ENCODE measurements around the gene LRRC4C.

The LRRC4C gene

GRCh38 chr11:41323446-41323845 lies 136.0 kb downstream of the LRRC4C start:
- no peak for DNase-seq

GRCh38 chr11:41320653-41321052 lies 138.8 kb downstream of the LRRC4C start:
- no peak for DNase-seq

- DNase-seq, result no peak
Observed at GRCh38 chr11:41320238-41320637, 139.2 kb downstream of the LRRC4C start.

GRCh38 chr11:41319434-41319833 lies 140.0 kb downstream of the LRRC4C start:
- no peak for DNase-seq

- no peak for DNase-seq
Observed at GRCh38 chr11:41316751-41317150, 142.7 kb downstream of the LRRC4C start.

GRCh38 chr11:41313226-41313625 lies 146.2 kb downstream of the LRRC4C start:
- no peak for DNase-seq

GRCh38 chr11:41309716-41310115 lies 149.7 kb downstream of the LRRC4C start:
- DNase-seq, result no peak

- no peak for DNase-seq
Observed at GRCh38 chr11:41309111-41309522, 150.3 kb downstream of the LRRC4C start.

- DNase-seq, result no peak
Observed at GRCh38 chr11:41308286-41308685, 151.2 kb downstream of the LRRC4C start.

- no peak for DNase-seq
Observed at GRCh38 chr11:41307296-41308080, 152.0 kb downstream of the LRRC4C start.

- no peak for DNase-seq
Observed at GRCh38 chr11:41306431-41306830, 153.0 kb downstream of the LRRC4C start.

- DNase-seq, result no peak
Observed at GRCh38 chr11:41301023-41301422, 158.4 kb downstream of the LRRC4C start.

- no peak for DNase-seq
Observed at GRCh38 chr11:41289408-41289807, 170.0 kb downstream of the LRRC4C start.

GRCh38 chr11:41286751-41287150 lies 172.7 kb downstream of the LRRC4C start:
- DNase-seq, result no peak

GRCh38 chr11:41284354-41284753 lies 175.1 kb downstream of the LRRC4C start:
- no peak for DNase-seq

- DNase-seq, result no peak
Observed at GRCh38 chr11:41283191-41283930, 176.1 kb downstream of the LRRC4C start.

GRCh38 chr11:41282395-41282794 lies 177.1 kb downstream of the LRRC4C start:
- no peak for DNase-seq

GRCh38 chr11:41281131-41281742 lies 178.2 kb downstream of the LRRC4C start:
- DNase-seq, result no peak

- no peak for DNase-seq
Observed at GRCh38 chr11:41274831-41275230, 184.6 kb downstream of the LRRC4C start.

GRCh38 chr11:41273908-41274307 lies 185.5 kb downstream of the LRRC4C start:
- no peak for DNase-seq

- no peak for DNase-seq
Observed at GRCh38 chr11:41267451-41267850, 192.0 kb downstream of the LRRC4C start.

- no peak for DNase-seq
Observed at GRCh38 chr11:41256041-41256440, 203.4 kb downstream of the LRRC4C start.

GRCh38 chr11:41254966-41255365 lies 204.5 kb downstream of the LRRC4C start:
- DNase-seq, result no peak

GRCh38 chr11:41250408-41250935 lies 209.0 kb downstream of the LRRC4C start:
- DNase-seq, result no peak

Data from activated gamma-delta T cell (primary cell).